Gastroesophageal sphincter (tissue), 4 donors: ENCODE measurements around the gene PLEK2. TPM values are rescaled to one million over a fixed set of nuclear protein-coding genes. Genes with fewer than 3 reads are reported as not detected.

Experiments
- ATAC-seq: fragments of 150-250 bp; one replicate; pipeline ENCODE4 v1.9.1; 2016; ENCODE audit warnings: mild to moderate bottlenecking, moderate library complexity
- H3K27ac ChIP-seq, 4 donors: fragments of 200-600 bp; sonication (generic) in 3 of 4; 1 replicate in 3 of 4; 2 replicates in 1 of 4; pipeline ENCODE4 v1.5.1; 2016 to 2019
- H3K27me3 ChIP-seq: fragments of 200-600 bp; sonication (generic); one replicate; pipeline ENCODE4 v1.5.1; 2019
- H3K36me3 ChIP-seq, 2 donors: fragments of 200-600 bp; sonication (generic); one replicate each; pipeline ENCODE4 v1.5.1; 2019; ENCODE audit warnings: control low read depth in 1 of 2
- H3K4me1 ChIP-seq, 3 donors: fragments of 200-600 bp; sonication (generic); 1 replicate in 2 of 3; 2 replicates in 1 of 3; pipeline ENCODE4 v1.5.1; 2016 to 2019; ENCODE audit warnings: control low read depth in 2 of 3
- H3K4me3 ChIP-seq, 2 donors: fragments of 200-600 bp; sonication (generic); one replicate each; pipeline ENCODE4 v1.5.1; 2019; ENCODE audit warnings: mild to moderate bottlenecking in 1 of 2, moderate library complexity in 1 of 2
- H3K9me3 ChIP-seq, 3 donors: fragments of 200-600 bp; sonication (generic); one replicate each; pipeline ENCODE4 v1.5.1; 2017 to 2019; ENCODE audit warnings: control low read depth in 2 of 3
- EP300 ChIP-seq: sonication (generic); formaldehyde crosslinking; IDR thresholded peaks from one replicate; pipeline ENCODE4 v1.6.1; 2017; ENCODE audit warnings: antibody characterized with exemption, mild to moderate bottlenecking
- POLR2A ChIP-seq, 2 donors: fragments of 450-650 bp; IDR thresholded peaks; one replicate each; pipeline ENCODE4 v1.6.1; 2017; ENCODE audit warnings: antibody characterized with exemption in 2 of 2, mild to moderate bottlenecking in 2 of 2, moderate library complexity in 1 of 2
- POLR2AphosphoS5 ChIP-seq: sonication (generic); formaldehyde crosslinking; IDR thresholded peaks from one replicate; pipeline ENCODE4 v1.6.1; 2017; ENCODE audit warnings: antibody characterized with exemption
- whole genome bisulfite sequencing, 2 donors: methylation state at CpG; one replicate each; pipeline ENCODE4 v1.1.5; 2018; ENCODE audit warnings: low coverage in 1 of 2; 5-methylcytosine and 5-hydroxymethylcytosine counted together
- total RNA-seq, 4 donors: library from RNA; depleted of rRNA; stranded (reverse); fragments of >200 nt; gene quantifications; one replicate each; pipeline ENCODE4 v1.1.0, GENCODE V29; 2016
- TF ChIP-seq, protein P1 (sequence below), 4 experiments: fragments of 200-600 bp in 2 of 4; fragments of 450-650 bp in 2 of 4; sonication (generic) in 1 of 4; IDR thresholded peaks; one replicate each; pipeline ENCODE4 v1.5.1; 2017 to 2019; ENCODE audit warnings: antibody characterized with exemption in 4 of 4, mild to moderate bottlenecking in 2 of 4, moderate library complexity in 2 of 4

PLEK2 gene
- total RNA-seq, 4 donors from 2014 or later: 0.37 TPM; not detected in 3

DNA sequence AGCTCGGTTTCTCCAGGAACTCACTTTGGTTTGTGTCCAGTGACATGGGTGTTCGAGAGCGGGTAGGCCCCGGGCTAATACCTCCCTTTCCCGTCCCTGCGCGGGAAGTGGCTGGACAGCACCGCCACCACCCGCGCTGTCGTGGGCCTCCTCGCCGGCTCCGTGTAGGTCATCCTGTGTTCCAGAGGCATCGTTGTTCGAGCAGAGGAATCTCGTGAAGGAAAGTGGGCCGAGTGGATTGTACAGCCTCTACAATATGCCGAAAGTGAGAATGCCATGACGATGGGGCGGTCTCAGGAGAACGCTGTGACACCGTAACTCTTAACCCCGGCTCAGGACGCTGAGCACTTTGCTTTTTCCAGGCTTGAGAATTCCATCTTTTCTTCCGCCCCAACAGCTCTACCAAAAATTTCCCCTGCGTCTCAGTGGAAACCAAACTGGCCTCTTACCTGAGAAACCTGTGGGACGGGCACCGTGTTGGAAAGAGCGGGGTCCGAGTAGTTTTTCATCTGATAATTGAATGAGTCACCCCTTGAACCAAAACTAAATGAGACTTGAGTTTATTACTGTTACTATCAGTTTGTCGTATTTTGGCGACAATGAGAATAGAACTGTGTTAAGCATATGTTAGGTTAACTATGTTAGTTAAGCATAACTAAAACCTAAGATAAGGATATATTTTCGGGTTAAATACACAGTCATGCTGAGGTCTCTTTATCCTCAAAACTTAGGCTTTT lies 51.3 kb downstream of the PLEK2 start:
- WGBS, 2 donors: 2 to 13% methylated on average over 3 to 16 of the region's 34 CpGs
- Histone ChIP-seq H3K4me1 (peaks cover 13 to 79% (median 34%) of the 10 kb centered on the region in 3 donors), H3K9me3 (no peaks in the 10 kb centered on the region), H3K27me3 (no peaks in the 10 kb centered on the region), H3K27ac (peak overlapping the region; percentile 77 to 93 (median 88)), H3K36me3 (peaks cover 5 to 19% of the 10 kb centered on the region in 2 donors), H3K4me3 (peak overlapping the region; percentile 64 to 71)
- no peak for TF ChIP-seq POLR2AphosphoS5
- no peak for TF ChIP-seq POLR2A (IDR thresholded peaks at IDR 0.05)
- TF ChIP-seq, protein P1, sequence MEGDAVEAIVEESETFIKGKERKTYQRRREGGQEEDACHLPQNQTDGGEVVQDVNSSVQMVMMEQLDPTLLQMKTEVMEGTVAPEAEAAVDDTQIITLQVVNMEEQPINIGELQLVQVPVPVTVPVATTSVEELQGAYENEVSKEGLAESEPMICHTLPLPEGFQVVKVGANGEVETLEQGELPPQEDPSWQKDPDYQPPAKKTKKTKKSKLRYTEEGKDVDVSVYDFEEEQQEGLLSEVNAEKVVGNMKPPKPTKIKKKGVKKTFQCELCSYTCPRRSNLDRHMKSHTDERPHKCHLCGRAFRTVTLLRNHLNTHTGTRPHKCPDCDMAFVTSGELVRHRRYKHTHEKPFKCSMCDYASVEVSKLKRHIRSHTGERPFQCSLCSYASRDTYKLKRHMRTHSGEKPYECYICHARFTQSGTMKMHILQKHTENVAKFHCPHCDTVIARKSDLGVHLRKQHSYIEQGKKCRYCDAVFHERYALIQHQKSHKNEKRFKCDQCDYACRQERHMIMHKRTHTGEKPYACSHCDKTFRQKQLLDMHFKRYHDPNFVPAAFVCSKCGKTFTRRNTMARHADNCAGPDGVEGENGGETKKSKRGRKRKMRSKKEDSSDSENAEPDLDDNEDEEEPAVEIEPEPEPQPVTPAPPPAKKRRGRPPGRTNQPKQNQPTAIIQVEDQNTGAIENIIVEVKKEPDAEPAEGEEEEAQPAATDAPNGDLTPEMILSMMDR (IDR thresholded peaks at IDR 0.05): no peak
- peak; percentile 46 for ATAC-seq

DNA sequence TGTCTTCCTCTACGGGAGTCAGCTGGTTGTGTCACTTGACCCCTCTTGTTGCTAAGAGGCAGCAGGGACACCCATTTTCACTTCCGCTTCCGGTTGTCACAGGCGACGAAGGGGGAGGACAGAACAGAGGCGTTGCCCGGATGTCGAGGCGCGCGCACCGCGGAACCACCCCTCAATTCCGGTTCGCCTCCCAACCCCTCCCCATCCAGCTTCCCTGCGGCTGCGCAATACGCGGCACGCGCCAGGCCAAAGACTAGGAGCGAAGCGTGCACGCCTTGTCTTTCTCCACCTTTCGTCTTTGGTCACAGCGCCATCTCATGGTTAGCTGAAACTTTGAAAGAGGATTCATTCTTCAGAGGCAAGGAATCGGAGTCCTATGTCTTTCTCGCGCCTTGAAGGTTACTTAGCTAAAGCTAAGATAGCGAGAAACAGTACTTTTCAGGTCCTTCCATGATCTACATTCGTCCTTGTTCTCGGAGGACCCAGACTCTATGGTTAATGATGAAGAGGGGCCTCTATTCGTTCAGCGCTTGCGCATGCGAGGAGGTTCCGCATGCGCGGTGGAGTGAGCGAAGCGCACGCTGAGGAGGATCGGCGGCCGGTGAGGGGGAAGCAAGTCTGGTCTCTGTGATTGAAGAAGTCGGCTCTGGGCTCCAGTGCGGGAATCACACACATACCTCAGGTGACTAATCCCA lies 52.0 kb downstream of the PLEK2 start, which contains the start of the genes ATP6V1D and EIF2S1:
Gene ATP6V1D, minus strand, starts transcription at position 30 of the 695 bp plus-strand sequence. CDS start 106 bp downstream, outside the sequence.
Gene EIF2S1, plus strand, starts transcription at position 554 of the 695 bp plus-strand sequence. CDS start 4,440 bp downstream, outside the sequence.
- Histone ChIP-seq H3K4me1 (peaks cover 13 to 75% (median 34%) of the 10 kb centered on the region in 3 donors), H3K9me3 (no peaks in the 10 kb centered on the region), H3K36me3 (peaks cover 0 to 12% of the 10 kb centered on the region in 2 donors), H3K4me3 (peak within 1 kb of the TSS; percentile 65 to 71), H3K27ac (peak within 1 kb of the TSS; percentile 77 to 93 (median 88)), H3K27me3 (no peaks in the 10 kb centered on the region)
- 0% methylated on average over 8 to 15 of the region's 47 CpGs for WGBS, 2 donors
- TF ChIP-seq EP300 (no peak), POLR2AphosphoS5 (peak; percentile 86), POLR2A (IDR thresholded peaks at IDR 0.05) (peak; percentile 69 to 71)
- TF ChIP-seq, protein P1 (IDR thresholded peaks at IDR 0.05): peak; percentile 72 to 97 (median 90)
- peak; percentile 99 for ATAC-seq

DNA sequence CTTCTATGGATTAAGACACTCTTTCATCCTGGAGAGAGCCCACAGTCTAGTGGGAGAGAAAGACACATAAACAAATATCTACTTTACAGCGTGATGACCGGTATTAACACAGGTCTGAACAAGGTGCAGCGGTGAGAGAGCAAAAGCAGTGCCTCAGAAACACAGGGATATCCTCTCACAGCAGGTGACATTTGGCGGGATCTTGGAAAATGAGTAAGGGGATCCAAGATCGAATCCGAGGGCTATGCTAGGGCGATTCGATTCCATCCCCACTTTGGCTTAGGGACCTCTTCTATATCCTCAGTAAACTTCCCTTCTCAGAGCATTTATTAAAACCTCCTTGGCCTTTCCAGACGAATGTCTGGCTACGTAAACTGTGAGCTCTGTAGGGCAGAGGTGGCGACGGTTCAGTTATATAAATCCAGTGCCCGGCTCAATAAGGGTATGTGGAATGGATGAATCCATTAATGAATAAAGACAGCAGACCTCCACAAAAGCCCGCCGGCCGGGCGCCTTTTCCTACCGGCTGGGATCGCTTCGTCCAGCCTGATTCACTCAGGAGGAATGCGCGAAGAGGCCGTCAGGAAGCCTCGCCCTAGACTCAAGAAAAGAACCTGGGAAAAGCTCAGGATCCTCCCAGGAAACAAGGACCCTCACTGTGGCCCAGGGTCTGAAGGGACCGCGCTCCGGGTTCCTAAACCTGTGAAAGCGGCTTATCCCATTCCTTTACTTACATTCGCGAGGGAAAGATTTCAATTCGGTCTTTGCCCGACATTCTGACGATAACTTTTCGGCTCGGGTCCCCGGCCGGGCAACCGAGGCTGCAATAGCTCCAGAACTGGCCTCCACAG lies 52.8 kb downstream of the PLEK2 start:
- H3K4me1 ChIP-seq: peaks cover 13 to 77% (median 34%) of the 10 kb centered on the region in 3 donors
- H3K27ac ChIP-seq: peak overlapping the region; percentile 45 to 93 (median 88)
- peaks cover 0 to 9% of the 10 kb centered on the region in 2 donors for H3K36me3 ChIP-seq
- H3K9me3 ChIP-seq: no peaks in the 10 kb centered on the region
- TF ChIP-seq POLR2AphosphoS5 (no peak), POLR2A (IDR thresholded peaks at IDR 0.05) (peak; percentile 32 to 47)
- H3K27me3 ChIP-seq: no peaks in the 10 kb centered on the region
- peak overlapping the region; percentile 65 to 71 for H3K4me3 ChIP-seq
- WGBS, 2 donors: 0 to 1% methylated on average over 5 to 38 of the region's 38 CpGs
- no peak for ATAC-seq

DNA sequence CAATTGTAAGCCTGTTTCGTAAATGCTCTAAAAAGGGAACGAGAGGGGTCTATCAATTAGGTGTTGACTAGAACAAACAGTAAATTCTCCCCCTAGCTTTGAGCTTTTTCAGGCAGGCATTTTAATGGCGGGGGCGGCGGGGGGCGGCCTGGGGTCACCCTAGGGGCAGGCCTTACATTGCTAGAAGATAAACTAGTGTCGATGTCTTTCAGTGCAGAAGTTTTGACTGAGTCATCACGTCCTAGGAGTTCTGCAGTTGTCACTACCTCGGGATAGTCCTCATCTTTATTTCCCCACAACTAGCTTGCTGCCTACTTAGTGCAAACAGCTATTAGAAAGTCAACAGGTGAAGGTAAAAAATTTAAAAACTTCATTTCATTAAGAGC lies 54.0 kb downstream of the PLEK2 start:
- no peak for ATAC-seq
- Histone ChIP-seq H3K9me3 (no peaks in the 10 kb centered on the region), H3K27me3 (no peaks in the 10 kb centered on the region), H3K4me1 (peaks cover 13 to 65% (median 34%) of the 10 kb centered on the region in 3 donors), H3K36me3 (peaks cover 0 to 12% of the 10 kb centered on the region in 2 donors), H3K4me3 (peak overlapping the region in 1 of 2 donors; percentile 71), H3K27ac (peak overlapping the region in 2 of 4 donors; percentile 4 to 19)
- no peak for TF ChIP-seq EP300
- TF ChIP-seq POLR2A (IDR thresholded peaks at IDR 0.05): no peak
- TF ChIP-seq, protein P1 (IDR thresholded peaks at IDR 0.05): no peak
- no peak for TF ChIP-seq POLR2AphosphoS5
- WGBS, 2 donors: 40 to 45% methylated on average over 1 to 5 of the region's 9 CpGs
